HG02970 (cell line): Measurements from ENCODE around the gene CARF.

Experiments used
- ATAC-seq: cut with Tn5 transposase; IDR thresholded peaks from one replicate; pipeline ENCODE4 v1.9.1; 2021; ENCODE audit warnings: mild to moderate bottlenecking, moderate library complexity, moderate number of reproducible peaks; ENCODE audit not compliant: unreplicated experiment, low FRiP score

The CARF gene

DNA sequence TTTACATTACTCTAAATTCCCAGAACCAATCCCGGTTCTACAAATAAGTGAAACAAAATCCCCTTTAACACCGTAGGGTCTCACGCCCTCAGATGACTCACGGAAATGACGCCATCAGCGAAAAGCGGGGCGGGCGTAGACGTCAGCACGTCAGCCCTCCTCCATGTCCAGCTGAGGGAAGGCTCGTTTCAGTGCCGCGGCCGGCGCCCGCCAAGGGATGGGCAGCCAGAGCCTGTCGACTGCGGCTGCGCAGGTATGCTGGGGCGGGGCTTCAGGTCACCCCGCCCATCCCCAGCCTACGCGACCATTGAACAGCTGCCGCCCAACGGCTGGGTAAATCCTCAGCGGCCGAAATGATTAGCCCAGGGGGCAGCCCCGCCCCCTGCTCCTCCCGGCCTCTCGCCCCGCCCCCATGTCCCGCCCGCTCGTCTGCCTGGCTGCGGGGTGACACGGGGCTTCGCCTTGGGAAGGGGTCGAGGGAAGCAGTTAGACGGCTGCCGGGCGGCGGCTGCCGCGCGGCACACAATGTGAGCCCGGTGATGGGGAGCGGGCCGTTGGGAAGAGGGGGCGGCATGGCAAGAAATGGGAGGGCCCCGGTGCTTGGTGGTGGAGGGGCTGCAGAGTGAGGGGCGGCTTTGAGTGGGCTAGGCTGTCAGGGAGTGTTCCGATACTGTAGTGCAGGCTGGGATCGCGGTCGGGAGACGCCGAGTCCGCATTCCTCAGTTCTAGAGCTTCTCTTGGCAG lies 102.6 kb downstream of the CARF start, which contains the start of gene NBEAL1:
Gene NBEAL1 (plus strand): TSS at position 420 of the 744 bp plus-strand sequence. CDS start 1,510 bp downstream, outside the sequence.
- peak; percentile 96 for ATAC-seq

DNA sequence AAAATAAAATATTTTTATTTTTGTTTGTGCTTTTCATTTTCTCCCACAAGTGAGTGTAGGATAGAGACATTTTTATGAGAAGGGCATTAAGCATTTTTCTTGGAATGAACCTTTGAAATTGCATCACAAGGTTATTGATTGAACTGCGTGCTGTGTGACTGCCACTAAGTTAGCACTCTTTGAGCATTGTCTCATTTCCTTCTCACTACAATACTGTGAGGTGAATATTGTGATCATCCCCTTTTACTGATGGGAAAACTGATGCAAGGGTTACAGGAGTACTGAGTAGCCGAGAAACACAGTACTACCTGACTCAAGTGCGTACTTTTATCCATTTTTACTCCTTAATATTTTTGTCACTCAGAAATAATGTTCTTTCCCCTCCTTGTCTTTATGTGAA lies 104.6 kb downstream of the CARF start:
- ATAC-seq: no peak

DNA sequence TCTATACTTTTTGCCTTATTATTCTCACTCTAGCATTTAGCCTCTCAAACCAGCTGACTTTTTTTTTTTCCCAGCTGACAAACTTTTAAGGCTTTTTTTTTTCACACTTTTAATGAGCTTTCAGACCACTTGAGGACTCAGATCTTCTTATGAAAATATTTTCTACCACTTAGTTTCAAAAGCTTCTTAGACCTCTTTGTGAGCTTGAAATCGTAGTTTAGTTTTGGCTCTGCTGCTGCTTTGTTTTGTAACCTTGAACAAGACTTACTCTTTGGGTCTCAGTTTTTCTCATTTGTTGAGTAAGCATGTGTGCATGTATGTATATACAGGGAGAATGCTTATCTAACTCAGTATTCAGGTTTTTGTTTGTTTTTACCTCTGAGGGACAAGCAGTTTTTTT lies 106.1 kb downstream of the CARF start:
- ATAC-seq: no peak

DNA sequence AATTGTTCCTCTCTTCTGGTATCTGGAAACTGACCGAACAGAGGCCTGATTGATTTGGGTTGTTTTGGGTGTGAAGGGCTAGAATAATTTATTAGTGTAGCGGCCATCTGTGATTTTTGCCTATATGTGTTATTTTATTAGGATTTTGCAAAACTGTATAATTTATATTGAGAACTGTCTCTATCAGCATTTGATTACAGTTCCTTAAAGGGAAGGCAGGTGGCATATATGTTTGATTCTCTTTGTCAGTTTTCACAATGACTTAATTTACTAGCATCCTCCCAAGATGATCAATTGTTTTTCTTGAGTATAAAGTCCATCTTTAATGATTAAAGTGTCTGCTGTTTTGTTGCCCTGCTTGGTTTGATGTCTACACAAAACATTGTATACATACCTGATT lies 107.1 kb downstream of the CARF start:
- ATAC-seq: no peak

DNA sequence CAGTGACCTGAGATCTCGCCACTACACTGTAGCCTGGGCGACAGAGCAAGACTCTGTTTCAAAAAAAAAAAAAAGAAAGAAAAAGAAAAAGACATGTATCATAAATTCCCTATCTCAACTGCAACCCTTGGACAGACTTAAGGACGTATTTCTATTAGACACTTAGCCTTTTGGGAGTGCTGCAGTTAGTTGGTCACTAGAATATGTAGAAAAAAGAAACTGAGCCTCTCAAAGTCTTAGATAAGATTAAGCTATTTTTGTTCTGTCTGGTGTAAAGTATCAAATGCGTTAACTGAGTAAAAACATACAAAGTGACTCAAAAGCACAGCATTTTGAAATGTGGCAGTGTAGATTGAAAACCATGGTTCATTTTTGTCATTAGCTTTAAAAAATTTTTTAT lies 109.9 kb downstream of the CARF start:
- no peak for ATAC-seq

DNA sequence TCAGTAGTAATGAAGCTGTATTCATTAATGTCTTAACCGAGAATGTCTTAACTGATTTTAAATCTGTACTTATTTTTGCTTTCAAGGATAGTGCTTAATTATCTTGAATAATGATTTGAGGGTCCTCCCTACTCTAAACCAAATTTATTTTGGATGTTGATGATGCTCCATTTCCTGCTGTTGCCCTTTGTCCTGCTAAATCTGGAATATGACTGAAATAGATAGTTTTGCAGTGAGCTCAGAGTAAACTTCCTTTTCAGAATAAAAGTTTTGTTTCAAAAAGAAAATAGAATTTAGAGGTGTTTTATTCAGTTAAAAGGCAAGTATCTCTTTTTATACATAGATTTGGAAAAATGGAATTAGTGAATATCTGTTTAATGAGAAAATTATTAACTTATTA lies 110.7 kb downstream of the CARF start:
- ATAC-seq: no peak

DNA sequence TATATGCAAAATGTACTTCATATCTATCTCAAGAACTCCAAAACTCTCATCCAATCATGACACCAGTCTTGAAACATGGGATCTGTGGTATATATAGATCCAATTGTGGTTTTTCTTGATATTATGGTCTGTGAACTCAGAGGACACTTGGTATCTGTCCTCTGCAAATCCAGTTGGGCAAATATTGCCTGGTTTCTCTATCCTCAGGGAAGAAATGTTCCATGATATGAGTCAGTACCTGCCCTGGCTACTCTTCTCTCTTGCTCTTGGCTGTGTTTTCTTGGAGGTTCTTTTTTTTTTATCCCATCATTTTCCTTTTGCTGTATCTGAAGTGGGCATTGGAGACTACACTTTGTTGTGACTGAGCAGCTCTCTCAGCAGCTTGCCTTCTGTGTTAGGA lies 113.5 kb downstream of the CARF start:
- ATAC-seq: no peak

DNA sequence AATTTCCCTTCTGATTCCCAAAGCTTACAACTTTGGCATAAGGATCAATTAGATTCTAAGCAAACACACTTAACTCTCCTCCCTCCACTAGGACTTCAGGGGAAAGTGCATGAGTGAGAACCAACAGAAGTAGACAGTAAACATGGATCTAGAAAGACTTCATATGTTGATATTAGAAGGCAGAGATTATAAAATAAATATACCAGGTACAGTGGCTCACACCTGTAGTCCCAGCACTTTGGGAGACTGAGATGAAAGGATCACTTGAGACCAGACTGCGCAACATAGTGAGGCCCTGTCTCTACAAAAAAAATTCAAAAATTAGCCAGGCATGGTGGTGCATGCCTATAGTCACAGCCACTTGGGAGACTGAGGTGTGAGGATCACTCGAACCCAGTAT lies 118.5 kb downstream of the CARF start:
- no peak for ATAC-seq

DNA sequence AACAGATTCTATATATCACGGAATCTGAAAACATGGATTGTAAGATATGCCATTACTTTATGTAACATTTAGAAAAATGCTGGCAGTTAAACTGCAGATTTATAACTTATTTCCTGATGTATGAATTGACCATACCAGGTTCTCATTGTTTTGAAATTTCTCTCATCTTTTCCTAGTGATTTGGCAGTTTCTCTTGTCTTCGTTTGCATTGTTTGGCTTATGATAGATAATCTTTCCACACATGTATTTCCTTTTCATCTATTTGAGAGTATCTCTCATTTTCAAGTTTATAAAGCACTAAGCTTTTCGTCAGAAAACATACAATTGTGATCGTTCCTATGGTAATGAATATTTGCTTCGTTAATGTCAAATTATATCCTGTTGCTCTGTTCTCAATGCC lies 118.9 kb downstream of the CARF start:
- no peak for ATAC-seq

DNA sequence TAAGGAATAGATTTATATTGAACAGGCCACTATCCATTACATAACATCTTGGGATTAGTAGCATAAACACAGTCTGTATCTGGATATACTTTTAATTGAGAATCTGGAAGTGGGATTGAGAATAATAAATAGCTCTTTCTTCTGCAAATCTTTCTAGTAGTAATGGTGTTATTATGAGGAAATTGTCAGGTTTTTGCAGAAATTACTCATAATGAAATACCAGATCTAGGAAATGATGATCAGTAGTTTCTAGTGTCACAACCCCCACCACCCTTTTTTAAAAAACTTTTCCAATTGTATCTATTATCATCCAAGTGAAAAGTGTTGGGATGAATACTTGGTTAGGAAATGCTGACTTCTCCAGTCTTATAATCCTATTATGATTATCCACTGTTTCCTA lies 121.3 kb downstream of the CARF start:
- no peak for ATAC-seq

DNA sequence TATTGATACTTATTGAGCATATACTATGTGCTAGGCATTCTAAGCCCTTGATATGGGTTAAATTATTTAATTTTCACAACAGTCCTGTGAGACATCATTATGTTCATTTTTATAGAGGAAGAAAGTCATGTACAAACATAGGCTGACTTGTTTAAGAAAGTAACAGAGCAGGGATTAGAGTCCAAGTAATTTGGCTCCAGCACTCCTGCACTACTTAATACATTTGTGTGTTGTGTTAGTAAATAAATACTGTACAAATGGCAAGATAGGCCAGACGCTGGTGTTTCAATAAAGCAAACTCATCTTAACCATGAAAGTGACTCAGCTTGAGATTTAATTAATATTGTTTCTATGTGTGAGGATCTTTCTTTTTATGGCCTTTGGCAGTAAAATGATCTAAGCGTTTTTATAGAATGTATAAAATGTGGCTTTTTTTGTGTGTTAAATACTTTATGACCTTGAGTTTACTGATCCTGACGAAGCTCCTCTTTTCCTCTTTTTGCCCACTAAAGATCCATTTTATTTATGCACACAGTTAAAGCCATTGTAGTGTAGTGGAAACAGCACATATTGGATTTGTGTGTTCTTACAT lies 123.9 kb downstream of the CARF start:
- no peak for ATAC-seq
